SU-DHL-6 (cell line): Measurements from ENCODE around the gene ZCWPW2.

Experiments
- H2AFZ ChIP-seq: fragments of 200-600 bp; sonication (generic); 2 replicates; pipeline ENCODE4 v1.6.1; 2014; ENCODE audit warnings: low read depth, mild to moderate bottlenecking, moderate library complexity, mixed read lengths, antibody characterized with exemption, low read length; ENCODE audit not compliant: severe bottlenecking
- H3F3A ChIP-seq: fragments of 200-600 bp; shearing (Covaris generic); 2 replicates; pipeline ENCODE4 v1.6.0; 2016; ENCODE audit warnings: antibody characterized with exemption, mild to moderate bottlenecking; ENCODE audit not compliant: insufficient read depth
- H3K27ac ChIP-seq: fragments of 200-600 bp; sonication (generic); 2 replicates; pipeline ENCODE4 v1.5.1; 2016; ENCODE audit warnings: low read depth, mild to moderate bottlenecking, low read length, moderate library complexity, mixed read lengths
- H3K27me3 ChIP-seq: fragments of 200-600 bp; sonication (generic), shearing (Covaris generic); 2 replicates; pipeline ENCODE4 v1.6.0; 2014; ENCODE audit warnings: mild to moderate bottlenecking, low read length
- H3K36me3 ChIP-seq: fragments of 200-600 bp; sonication (generic); 2 replicates; pipeline ENCODE4 v1.6.1; 2014; ENCODE audit warnings: mild to moderate bottlenecking, low read length, mixed read lengths
- H3K4me2 ChIP-seq: fragments of 300-600, 200-600 bp; shearing (Covaris generic), sonication (generic); 2 replicates; pipeline ENCODE4 v1.6.0; 2014; ENCODE audit warnings: low read length, low read depth, mild to moderate bottlenecking; ENCODE audit not compliant: poor library complexity, severe bottlenecking
- H3K4me3 ChIP-seq: fragments of 200-600 bp; sonication (generic); 2 replicates; pipeline ENCODE4 v1.5.1; 2014; ENCODE audit warnings: antibody characterized with exemption, low read length, mild to moderate bottlenecking, mixed read lengths; ENCODE audit not compliant: insufficient read depth, poor library complexity, severe bottlenecking
- H3K79me2 ChIP-seq: fragments of 200-600 bp; sonication (generic); 2 replicates; pipeline ENCODE4 v1.6.1; 2014; ENCODE audit warnings: mild to moderate bottlenecking, low read length, moderate library complexity; ENCODE audit not compliant: insufficient read depth
- H3K9ac ChIP-seq: fragments of 200-600 bp; sonication (generic); 2 replicates; pipeline ENCODE4 v1.7.0; 2014; ENCODE audit warnings: mild to moderate bottlenecking, low read length
- H3K9me2 ChIP-seq: fragments of 200-600 bp; sonication (generic); replicated peaks from 2 replicates; pipeline ENCODE4 v1.6.1; 2014; ENCODE audit warnings: low read length; ENCODE audit not compliant: insufficient read depth
- H3K9me3 ChIP-seq: fragments of 200-600 bp; sonication (generic); 2 replicates; pipeline ENCODE4 v1.6.1; 2014; ENCODE audit warnings: low read length, mixed read lengths; ENCODE audit not compliant: insufficient read depth
- H4K20me1 ChIP-seq: fragments of 200-600 bp; sonication (generic); 2 replicates; pipeline ENCODE4 v1.6.1; 2014; ENCODE audit warnings: low read depth, mild to moderate bottlenecking, antibody characterized with exemption, low read length, moderate library complexity, mixed read lengths
- CTCF ChIP-seq: fragments of 200-600 bp; sonication (generic); IDR thresholded peaks from one replicate; pipeline ENCODE4 v1.5.1; 2017; ENCODE audit warnings: antibody characterized with exemption, mild to moderate bottlenecking, low read length, moderate library complexity; ENCODE audit not compliant: insufficient read depth, poor library complexity, severe bottlenecking
- EZH2phosphoT487 ChIP-seq: fragments of 200-600 bp; sonication (generic), shearing (Covaris generic); conservative IDR thresholded peaks from 2 replicates; pipeline ENCODE4 v1.6.1; 2018; ENCODE audit warnings: mild to moderate bottlenecking, antibody characterized with exemption, low read length, moderate library complexity, mixed read lengths

Gene ZCWPW2

GRCh38 chr3:28345690-28346089, 2.8 kb upstream of the ZCWPW2 start:
- Histone ChIP-seq H3K9me3 (no peaks in the 10 kb centered on the region), H3K4me3 (no peak overlapping the region), H3K4me2 (no peak overlapping the region), H2AFZ (no peak overlapping the region), H3K27me3 (no peaks in the 10 kb centered on the region), H3K9me2 (no peaks in the 10 kb centered on the region), H3F3A (no peaks in the 10 kb centered on the region), H3K27ac (no peak overlapping the region), H3K36me3 (0 out of 2 replicates have a peak, but pooled peaks cover 3% of the 10 kb centered on the region), H3K9ac (no peak overlapping the region), H4K20me1 (0 out of 2 replicates have a peak, but pooled peaks cover 5% of the 10 kb centered on the region), H3K79me2 (peaks cover 4% of the 10 kb centered on the region; the same call in 1 of the 2 replicates)
- TF ChIP-seq CTCF (no peak), EZH2phosphoT487 (no peak)

DNA sequence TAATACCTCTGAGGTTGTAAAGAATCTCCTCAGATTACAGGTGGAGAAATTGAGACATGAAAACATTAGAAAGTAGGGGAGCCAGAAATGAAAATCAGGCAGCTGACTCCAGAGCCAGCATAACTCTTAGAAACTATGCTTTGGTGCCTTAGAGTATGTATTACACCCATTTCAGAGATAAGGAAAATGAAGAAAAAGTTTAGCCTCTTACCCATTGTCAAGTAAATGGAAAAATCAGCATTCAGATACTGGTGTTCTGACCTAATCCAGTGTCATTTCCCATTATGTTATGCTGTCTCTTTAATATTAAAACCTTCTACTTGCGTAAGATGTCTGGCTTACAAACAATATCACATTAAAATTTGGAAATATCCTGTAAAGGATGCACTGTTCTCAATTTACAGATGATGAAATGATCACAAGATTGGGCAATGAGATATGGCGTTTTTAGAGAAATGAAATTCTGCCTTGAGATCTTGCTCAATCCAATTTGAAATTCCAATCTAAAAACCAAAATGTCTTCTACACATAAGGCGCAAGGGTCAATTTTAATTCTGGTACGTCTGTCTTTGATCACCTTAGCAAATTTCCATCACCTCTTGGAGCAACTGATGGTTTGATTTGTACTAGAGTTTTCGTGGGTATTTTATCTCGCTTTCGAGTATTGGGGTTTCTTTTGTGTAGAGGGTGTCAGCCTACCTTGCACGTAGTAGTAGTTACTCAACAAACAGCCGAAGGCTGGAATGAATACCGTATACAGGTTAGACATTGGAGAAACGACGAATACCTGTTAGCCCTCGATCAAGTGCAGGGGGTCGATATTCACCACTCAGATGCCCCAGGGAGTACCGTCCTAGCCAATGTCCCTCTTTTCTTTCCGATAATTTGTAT, 902 bp upstream of the ZCWPW2 start:
- H3K79me2 ChIP-seq: peaks cover 4% of the 10 kb centered on the region; the same call in 1 of the 2 replicates

GRCh38 chr3:28348265-28348628, 274 bp upstream of the ZCWPW2 start:
- Histone ChIP-seq H2AFZ (peak overlapping the region; percentile 75), H3K27me3 (no peaks in the 10 kb centered on the region), H3K4me3 (peak overlapping the region; percentile 66), H3K9me3 (no peaks in the 10 kb centered on the region), H3F3A (no peaks in the 10 kb centered on the region), H3K4me2 (peak overlapping the region; percentile 75), H4K20me1 (no peaks in the 10 kb centered on the region), H3K36me3 (peaks cover 4% of the 10 kb centered on the region; the same call in 1 of the 2 replicates), H3K27ac (no peak overlapping the region), H3K79me2 (peaks cover 4% of the 10 kb centered on the region; the same call in 1 of the 2 replicates), H3K9ac (peak overlapping the region; percentile 73), H3K9me2 (no peaks in the 10 kb centered on the region)
- TF ChIP-seq CTCF: no peak
- TF ChIP-seq EZH2phosphoT487: no peak

More for the DNA sequence above, 902 bp upstream of the ZCWPW2 start:
- peak overlapping the region; percentile 75 for H3K4me2 ChIP-seq
- H3K27ac ChIP-seq: no peak overlapping the region
- H2AFZ ChIP-seq: peak overlapping the region; percentile 75
- H3K36me3 ChIP-seq: 0 out of 2 replicates have a peak, but pooled peaks cover 4% of the 10 kb centered on the region
- TF ChIP-seq CTCF (no peak), EZH2phosphoT487 (no peak)
- H3F3A ChIP-seq: no peaks in the 10 kb centered on the region
- H3K9me3 ChIP-seq: no peaks in the 10 kb centered on the region
- no peaks in the 10 kb centered on the region for H3K9me2 ChIP-seq
- H3K9ac ChIP-seq: peak overlapping the region; percentile 73
- H4K20me1 ChIP-seq: no peaks in the 10 kb centered on the region
- H3K4me3 ChIP-seq: peak overlapping the region; percentile 66
- H3K27me3 ChIP-seq: no peaks in the 10 kb centered on the region
